AG10803 (cell line): ENCODE data around the gene CPSF4.
"Not testable (repeated sequence)": the region's sequence is repeated elsewhere in the genome, so short reads cannot be mapped to it uniquely, and the experiment has no call there.

Experiments used
- DNase-seq: peaks from one replicate; pipeline ENCODE4 v3.0.0; 2010; ENCODE audit warnings: low read depth
- H3K4me3 ChIP-seq: 2 replicates; pipeline ENCODE4 v1.5.1; 2011; ENCODE audit warnings: mild to moderate bottlenecking, low read length, control low read depth
- CTCF ChIP-seq: conservative IDR thresholded peaks from 2 replicates; pipeline ENCODE4 v1.5.1; 2011; ENCODE audit warnings: mild to moderate bottlenecking, low read length, control low read depth, inconsistent platforms

Gene CPSF4

GRCh38 chr7:99499721-99500636 lies 61.2 kb downstream of the CPSF4 start, which contains the start of gene ZNF394:
ZNF394 (minus strand) TSS chr7:99500281; CDS start chr7:99500093, 188 bp downstream.
- peak; percentile 89 for DNase-seq
- peak within 1 kb of the TSS; percentile 78 for H3K4me3 ChIP-seq
- no peak; the same call in 1 of the 2 replicates for TF ChIP-seq CTCF

GRCh38 chr7:99500637-99501009 lies 61.9 kb downstream of the CPSF4 start:
- no peak for DNase-seq
- peak overlapping the region; percentile 78 for H3K4me3 ChIP-seq
- TF ChIP-seq CTCF: no peak

- not testable (repeated sequence) for H3K4me3 ChIP-seq, DNase-seq
These were observed 62.5 kb downstream of the CPSF4 start for GRCh38 chr7:99501236-99501635.

GRCh38 chr7:99504281-99504602 lies 65.5 kb downstream of the CPSF4 start:
- TF ChIP-seq CTCF: no peak
- peak overlapping the region; percentile 92 for H3K4me3 ChIP-seq
- no peak for DNase-seq

GRCh38 chr7:99504603-99505323 lies 66.0 kb downstream of the CPSF4 start, which contains the start of gene ZKSCAN5:
ZKSCAN5 (plus strand) TSS chr7:99504662; CDS start chr7:99506045, 1,383 bp downstream.
- H3K4me3 ChIP-seq: peak within 1 kb of the TSS; percentile 92
- TF ChIP-seq CTCF: no peak
- DNase-seq: peak; percentile 98

GRCh38 chr7:99505324-99505662 lies 66.5 kb downstream of the CPSF4 start:
- TF ChIP-seq CTCF: no peak
- H3K4me3 ChIP-seq: peak overlapping the region; percentile 92
- peak; percentile 4 for DNase-seq
